T-cell (primary cell): ENCODE measurements around the gene NUP133. TPM values are rescaled to one million over a fixed set of nuclear protein-coding genes. Genes with fewer than 3 reads are reported as not detected.
"Not testable (repeated sequence)": the region's sequence is repeated elsewhere in the genome, so short reads cannot be mapped to it uniquely, and the experiment has no call there.

Source experiments
- ATAC-seq, 4 experiments: fragments of 200-7000 bp in 3 of 4; fragments of 150-1000 bp in 1 of 4; cut with Tn5 transposase; replicated peaks in 1 of 4; 1 replicate in 3 of 4; 2 replicates in 1 of 4; pipeline ENCODE4 v1.10.0; 2021; ENCODE audit warnings: moderate library complexity in 3 of 4, mild to moderate bottlenecking in 2 of 4, moderate number of reproducible peaks in 1 of 4
- CTCF ChIA-PET, 2 donors: fragments of 300-600 bp; sonication (Branson Sonifier 250); formaldehyde crosslinking; loops; one replicate each; lab custom pipeline; 2022; ENCODE audit warnings: antibody characterized with exemption in 2 of 2; lab: Charles Lee
- POLR2A ChIA-PET, 2 donors: fragments of 300-600 bp; sonication (Branson Sonifier 250); formaldehyde crosslinking; loops; one replicate each; lab custom pipeline; 2022; ENCODE audit warnings: antibody characterized with exemption in 2 of 2; lab: Charles Lee
- DNase-seq, 35 experiments: peaks; one replicate each; pipeline versions ENCODE4 v3.0.0 to v3.0.0-alpha.2; 2013 to 2023
- H3K27ac ChIP-seq: one replicate; pipeline ENCODE4 v1.5.1; 2013; ENCODE audit warnings: low read length
- H3K27me3 ChIP-seq, 2 experiments: replicated peaks in 1 of 2; 1 replicate in 1 of 2; 2 replicates in 1 of 2; pipeline versions ENCODE4 v1.6.1 to v1.7.0; 2013; ENCODE audit warnings: low read length in 1 of 2, mixed read lengths in 1 of 2; ENCODE audit not compliant: control insufficient read depth in 2 of 2, insufficient read depth in 2 of 2; ENCODE audit errors: extremely low read depth in 1 of 2
- H3K36me3 ChIP-seq, 2 donors: 1 replicate in 1 of 2; 2 replicates in 1 of 2; pipeline versions ENCODE4 v1.6.1 to v1.7.0; 2013; ENCODE audit warnings: low read length in 1 of 2; ENCODE audit not compliant: control insufficient read depth in 2 of 2, insufficient read depth in 1 of 2; ENCODE audit errors: extremely low read depth in 1 of 2
- H3K4me1 ChIP-seq, 2 experiments: 1 replicate in 1 of 2; 2 replicates in 1 of 2; pipeline versions ENCODE4 v1.6.1 to v1.7.0; 2013; ENCODE audit warnings: low read length in 2 of 2, mixed read lengths in 1 of 2; ENCODE audit not compliant: insufficient read depth in 2 of 2, control insufficient read depth in 1 of 2; ENCODE audit errors: extremely low read depth in 1 of 2
- H3K4me3 ChIP-seq, 2 donors: 1 replicate in 1 of 2; 2 replicates in 1 of 2; pipeline versions ENCODE4 v1.5.1 to v1.7.0; 2013; ENCODE audit warnings: mild to moderate bottlenecking in 2 of 2, low read length in 1 of 2, moderate library complexity in 1 of 2; ENCODE audit not compliant: control insufficient read depth in 1 of 2; ENCODE audit errors: extremely low read depth in 1 of 2
- H3K9me3 ChIP-seq: 2 replicates; pipeline ENCODE4 v1.7.0; 2013
- H3K27ac Mint-ChIP-seq, 2 donors: one replicate each; pipeline ENCODE4 v1.8.0; 2020 to 2021; ENCODE audit warnings: mild to moderate bottlenecking in 2 of 2, mixed read lengths in 2 of 2
- H3K27me3 Mint-ChIP-seq, 2 donors: one replicate each; pipeline ENCODE4 v1.8.0; 2021 to 2022; ENCODE audit warnings: mixed read lengths in 2 of 2
- H3K36me3 Mint-ChIP-seq: one replicate; pipeline ENCODE4 v1.8.0; 2021; ENCODE audit warnings: mixed read lengths
- H3K4me1 Mint-ChIP-seq, 3 donors: one replicate each; pipeline ENCODE4 v1.8.0; 2020 to 2022; ENCODE audit warnings: mixed read lengths in 3 of 3, mild to moderate bottlenecking in 1 of 3
- H3K4me3 Mint-ChIP-seq, 3 donors: one replicate each; pipeline ENCODE4 v1.8.0; 2020 to 2022; ENCODE audit warnings: mild to moderate bottlenecking in 3 of 3, mixed read lengths in 3 of 3, moderate library complexity in 3 of 3
- H3K9me3 Mint-ChIP-seq, 3 donors: one replicate each; pipeline ENCODE4 v1.8.0; 2020 to 2022; ENCODE audit warnings: mixed read lengths in 3 of 3
- WGBS: methylation state at CpG from one replicate; pipeline ENCODE4 v1.1.5; 2013; ENCODE audit warnings: missing lambda C conversion rate; ENCODE audit not compliant: insufficient coverage; 5-methylcytosine and 5-hydroxymethylcytosine counted together
- total RNA-seq, 35 experiments: library from RNA in 6 of 35; stranded (reverse) in 6 of 35; fragments of 120-200 nt in 1 of 35; gene quantifications; one replicate each; pipeline versions ENCODE4 v1.2.1 to v1.2.4 and lab custom pipeline; 2013 to 2026

Gene NUP133
- total RNA-seq, 5 donors from 2014 or later (not counting 1 experiment from before 2014, with no cell fraction given), result 32.3 to 47.6 (median 45.3) TPM

- H3K4me1 Mint-ChIP-seq, result peaks cover 12 to 22% (median 14%) of the 10 kb centered on the region in 3 donors
- Histone ChIP-seq H3K4me1 (peaks cover 10 to 23% of the 10 kb centered on the region in 2 experiments), H3K9me3 (no peaks in the 10 kb centered on the region), H3K27me3 (peaks cover 7 to 58% of the 10 kb centered on the region in 2 experiments), H3K36me3 (no peaks in the 10 kb centered on the region), H3K4me3 (no peak overlapping the region), H3K27ac (no peak overlapping the region)
- ATAC-seq (no peak), DNase-seq (no peak)
- WGBS, result 89% methylated on average over 1 of the region's 3 CpGs
- no peak overlapping the region for H3K4me3 Mint-ChIP-seq
- peaks cover 4% of the 10 kb centered on the region for H3K36me3 Mint-ChIP-seq
- peaks cover 4 to 8% (median 4%) of the 10 kb centered on the region in 3 donors for H3K9me3 Mint-ChIP-seq
- H3K27ac Mint-ChIP-seq, result no peak overlapping the region
- peaks cover 58 to 76% of the 10 kb centered on the region in 2 donors for H3K27me3 Mint-ChIP-seq
- ChIA-PET CTCF (no interaction called here), POLR2A (no interaction called here)
Measured at GRCh38 chr1:229427572-229427971, 80.6 kb downstream of the NUP133 start.

- Mint-ChIP-seq H3K36me3 (peaks cover 4% of the 10 kb centered on the region), H3K27ac (no peak overlapping the region), H3K4me3 (no peak overlapping the region), H3K27me3 (peaks cover 47 to 62% of the 10 kb centered on the region in 2 donors), H3K4me1 (peaks cover 0 to 5% (median 2%) of the 10 kb centered on the region in 3 donors), H3K9me3 (peaks cover 4 to 8% (median 4%) of the 10 kb centered on the region in 3 donors)
- DNase-seq (no peak), ATAC-seq (no peak)
- CTCF ChIA-PET, result no interaction called here
- H3K27ac ChIP-seq, result no peak overlapping the region
- H3K4me3 ChIP-seq, result no peak overlapping the region
- POLR2A ChIA-PET, result no interaction called here
- H3K4me1 ChIP-seq, result peaks cover 0 to 3% of the 10 kb centered on the region in 2 experiments
- H3K36me3 ChIP-seq, result no peaks in the 10 kb centered on the region
- H3K9me3 ChIP-seq, result no peaks in the 10 kb centered on the region
- peaks cover 7 to 41% of the 10 kb centered on the region in 2 experiments for H3K27me3 ChIP-seq
- 100% methylated on average over 1 of the region's 2 CpGs for WGBS
Measured at GRCh38 chr1:229425564-229426159, 82.5 kb downstream of the NUP133 start.

GRCh38 chr1:229420765-229421164, 87.4 kb downstream of the NUP133 start:
- Mint-ChIP-seq H3K4me3 (no peak overlapping the region), H3K36me3 (peaks cover 4% of the 10 kb centered on the region), H3K9me3 (peaks cover 4 to 8% (median 4%) of the 10 kb centered on the region in 3 donors), H3K27ac (no peak overlapping the region), H3K4me1 (no peaks in the 10 kb centered on the region), H3K27me3 (peaks cover 32 to 33% of the 10 kb centered on the region in 2 donors)
- Histone ChIP-seq H3K4me3 (no peak overlapping the region), H3K27me3 (peaks cover 3 to 20% of the 10 kb centered on the region in 2 experiments), H3K36me3 (no peaks in the 10 kb centered on the region), H3K9me3 (no peaks in the 10 kb centered on the region), H3K27ac (no peak overlapping the region), H3K4me1 (no peaks in the 10 kb centered on the region)
- DNase-seq, result no peak
- 78% methylated on average over 6 of the region's 7 CpGs for WGBS
- POLR2A ChIA-PET, result no interaction called here
- CTCF ChIA-PET, result interaction anchor here in 1 of 2 donors (0.6 kb wide), 1 partner anchor 137 kb away, joined by 11 read pairs; no protein-coding TSS in a partner anchor
- no peak for ATAC-seq

- Mint-ChIP-seq H3K36me3 (peaks cover 4% of the 10 kb centered on the region), H3K27me3 (peaks cover 28% of the 10 kb centered on the region in 2 donors), H3K4me3 (no peak overlapping the region), H3K4me1 (no peaks in the 10 kb centered on the region), H3K9me3 (peaks cover 4 to 8% (median 4%) of the 10 kb centered on the region in 3 donors), H3K27ac (no peak overlapping the region)
- no peaks in the 10 kb centered on the region for H3K9me3 ChIP-seq
- H3K4me1 ChIP-seq, result no peaks in the 10 kb centered on the region
- 86% methylated on average over 3 of the region's 11 CpGs for WGBS
- H3K36me3 ChIP-seq, result no peaks in the 10 kb centered on the region
- no peak overlapping the region for H3K27ac ChIP-seq
- ChIA-PET POLR2A (interaction anchor here in 1 of 2 donors (0.6 kb wide), 1 partner anchor 175 kb away, joined by 4 read pairs; no protein-coding TSS in a partner anchor), CTCF (interaction anchor here in 1 of 2 donors (0.5 kb wide), 1 partner anchor 156 kb away, joined by 3 read pairs; no protein-coding TSS in a partner anchor)
- H3K27me3 ChIP-seq, result peaks cover under 1 to 18% of the 10 kb centered on the region in 2 experiments
- ATAC-seq (no peak), DNase-seq (no peak)
- H3K4me3 ChIP-seq, result no peak overlapping the region
Measured at GRCh38 chr1:229420224-229420623, 87.9 kb downstream of the NUP133 start.

GRCh38 chr1:229418586-229418985, 89.6 kb downstream of the NUP133 start:
- CTCF ChIA-PET, H3K4me1 ChIP-seq, H3K9me3 Mint-ChIP-seq, POLR2A ChIA-PET, H3K9me3 ChIP-seq, DNase-seq, H3K4me1 Mint-ChIP-seq, H3K36me3 ChIP-seq, H3K27ac ChIP-seq, H3K36me3 Mint-ChIP-seq, ATAC-seq, H3K4me3 Mint-ChIP-seq, H3K4me3 ChIP-seq, H3K27ac Mint-ChIP-seq: not testable (repeated sequence)
- WGBS, result 60% methylated on average over 1 of the region's 6 CpGs
- peaks cover 0 to 14% of the 10 kb centered on the region in 2 experiments for H3K27me3 ChIP-seq
- H3K27me3 Mint-ChIP-seq, result peaks cover 17 to 21% of the 10 kb centered on the region in 2 donors

- H3K27me3 Mint-ChIP-seq, result peaks cover 21 to 50% of the 10 kb centered on the region in 2 donors
Measured at GRCh38 chr1:229412810-229413209, 95.3 kb downstream of the NUP133 start.

More at GRCh38 chr1:229412810-229413209, 95.3 kb downstream of the NUP133 start:
- peaks cover 0 to 41% of the 10 kb centered on the region in 2 experiments for H3K27me3 ChIP-seq
- H3K4me1 ChIP-seq, result peaks cover 0 to 15% of the 10 kb centered on the region in 2 experiments
- H3K4me3 ChIP-seq, H3K27ac Mint-ChIP-seq, H3K9me3 ChIP-seq, POLR2A ChIA-PET, H3K27ac ChIP-seq, H3K36me3 Mint-ChIP-seq, H3K9me3 Mint-ChIP-seq, DNase-seq, H3K4me3 Mint-ChIP-seq, CTCF ChIA-PET, H3K4me1 Mint-ChIP-seq, H3K36me3 ChIP-seq, ATAC-seq: not testable (repeated sequence)
- WGBS, result 90% methylated on average over 5 of the region's 5 CpGs
